ENCODE measurements around the gene KCNN3. TPM values are rescaled to one million over a fixed set of nuclear protein-coding genes. Genes with fewer than 3 reads are reported as not detected.

KCNN3 gene
- total and polyA plus RNA-seq, 2 of the 8 experiments (the other 6 are each of a cell fraction or from before 2014, with no cell fraction given) = 2.8 to 3.7 TPM

DNA sequence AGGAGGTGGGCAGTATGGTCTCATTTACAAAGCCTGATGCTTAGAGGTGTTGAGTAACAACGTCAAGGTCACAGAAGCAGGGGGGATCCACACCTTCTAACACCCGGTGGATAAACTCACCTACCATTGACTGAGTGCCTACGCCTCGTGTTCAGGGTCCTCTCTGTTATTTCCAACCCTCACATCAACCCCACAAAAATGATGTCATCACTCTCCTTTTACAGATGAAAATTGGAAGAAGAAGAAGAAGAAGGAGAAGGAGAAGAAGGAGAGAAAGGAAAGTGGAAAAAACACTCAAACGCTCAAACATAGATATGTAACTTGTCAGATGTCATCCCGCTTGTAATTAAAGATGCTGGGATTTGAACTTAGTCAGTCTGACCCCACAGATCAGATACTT lies 653 bp upstream of the KCNN3 start:
- Histone ChIP-seq H2BK12ac (ENCODE audit: low read depth, low read length) (no peak overlapping the region), H3K18ac (ENCODE audit: extremely low read depth, low read length) (no peak overlapping the region), H3K79me2 (ENCODE audit: control insufficient read depth in 1 of 2, insufficient read depth in 2 of 2, low read length in 2 of 2) (no peaks in the 10 kb centered on the region), H3K23me2 (ENCODE audit: low read depth, low read length) (peaks cover 5% of the 10 kb centered on the region; the same call in 1 of the 2 replicates), H3K79me1 (ENCODE audit: low read depth, low read length) (no peaks in the 10 kb centered on the region), H3K56ac (replicated peaks; ENCODE audit: insufficient read length, low read depth, low read length) (no peak overlapping the region), H2BK120ac (replicated peaks; ENCODE audit: low read depth, low read length) (no peak overlapping the region), H4K8ac (ENCODE audit: extremely low read depth, insufficient read depth, low read length) (no peak overlapping the region), H2BK15ac (ENCODE audit: low read length) (no peak overlapping the region), H3K27ac (ENCODE audit: low read depth, low read length) (no peak overlapping the region), H2BK5ac (ENCODE audit: low read depth, low read length) (no peak overlapping the region), H4K20me1 (replicated peaks in 1 of 2; ENCODE audit: control insufficient read depth in 1 of 2, insufficient read depth in 2 of 2, low read length in 2 of 2) (no peaks in the 10 kb centered on the region), H3K9ac (replicated peaks in 1 of 4; ENCODE audit: extremely low read depth in 1 of 4, low read depth in 3 of 4, low read length in 3 of 4) (no peak overlapping the region), H4K91ac (replicated peaks; ENCODE audit: insufficient read length, low read length) (no peak overlapping the region), H3K9me3 (ENCODE audit: insufficient read depth in 2 of 2, low read depth in 1 of 2, low read length in 1 of 2) (no peaks in the 10 kb centered on the region), H3K14ac (ENCODE audit: insufficient read length) (no peak overlapping the region), H2AFZ (ENCODE audit: low read length) (no peak overlapping the region), H3K4me1 (replicated peaks in 1 of 4; ENCODE audit: control insufficient read depth in 3 of 4, insufficient read depth in 4 of 4, low read length in 3 of 4) (peaks cover 13 to 48% (median 20%) of the 10 kb centered on the region in 4 experiments; a peak in 6 of 7 replicates), H3K23ac (ENCODE audit: insufficient read length) (no peak overlapping the region), H3K4me3 (ENCODE audit: extremely low read depth in 1 of 4, insufficient read depth in 2 of 4, low read depth in 3 of 4, low read length in 4 of 4) (peak overlapping the region in 2 of 4 experiments; percentile 20 to 34; a peak in 2 of 8 replicates), H3K36me3 (ENCODE audit: control insufficient read depth in 2 of 4, insufficient read depth in 4 of 4, low read length in 3 of 4) (no peaks in the 10 kb centered on the region), H4K5ac (ENCODE audit: insufficient read length, low read depth, low read length) (no peak overlapping the region), H3K4ac (replicated peaks; ENCODE audit: insufficient read length, low read depth, low read length) (no peak overlapping the region), H2BK20ac (ENCODE audit: low read length) (no peak overlapping the region), H3K4me2 (ENCODE audit: insufficient read depth in 1 of 2, low read depth in 2 of 2, low read length in 2 of 2) (peak overlapping the region; percentile 49 to 61; a peak in 3 of 4 replicates), H2AK5ac (ENCODE audit: low read depth, low read length) (no peak overlapping the region), H3K27me3 (replicated peaks in 1 of 4; ENCODE audit: control insufficient read depth in 3 of 4, extremely low read depth in 1 of 4, insufficient read depth in 3 of 4, low read length in 3 of 4) (peaks cover 0 to 10% (median 7%) of the 10 kb centered on the region in 4 experiments; a peak in 3 of 7 replicates)
- DNase-seq (ENCODE audit: low read depth in 1 of 2, low spot score in 2 of 2) (no peak), FAIRE-seq (no peak)
- POLR2A ChIA-PET (ENCODE audit: partially characterized antibody) = interaction anchor here (1.5 kb wide), 1 partner anchor 11 kb away, joined by 6 read pairs; no protein-coding TSS in a partner anchor
- CTCF ChIA-PET (ENCODE audit: partially characterized antibody) = interaction anchor here (0.9 to 6.3 kb wide), 7 partner anchors 8 to 129 kb away, joined by 3 to 80 read pairs (median 7); no protein-coding TSS in a partner anchor
- 73% methylated on average over 6 of the region's 6 CpGs; no CpG with 5 or more reads in 1 of the 2 experiments for WGBS, 2 experiments (ENCODE audit: extremely low coverage in 1 of 2, insufficient coverage in 1 of 2, insufficient read length in 1 of 2, insufficient replicate concordance in 2 of 2, low coverage in 1 of 2, low lambda C conversion rate in 2 of 2, missing lambda C conversion rate in 1 of 2)
- no peak for TF ChIP-seq TAF7 (optimal IDR thresholded peaks at IDR 0.05; ENCODE audit: borderline replicate concordance, low read depth, low read length)
- TF ChIP-seq CBX5 (IDR thresholded peaks at IDR 0.05; ENCODE audit: low read depth, low read length) = no peak
- no peak for TF ChIP-seq YY1 (IDR thresholded peaks at IDR 0.05; ENCODE audit: low read depth, low read length)
- TF ChIP-seq, protein P1, sequence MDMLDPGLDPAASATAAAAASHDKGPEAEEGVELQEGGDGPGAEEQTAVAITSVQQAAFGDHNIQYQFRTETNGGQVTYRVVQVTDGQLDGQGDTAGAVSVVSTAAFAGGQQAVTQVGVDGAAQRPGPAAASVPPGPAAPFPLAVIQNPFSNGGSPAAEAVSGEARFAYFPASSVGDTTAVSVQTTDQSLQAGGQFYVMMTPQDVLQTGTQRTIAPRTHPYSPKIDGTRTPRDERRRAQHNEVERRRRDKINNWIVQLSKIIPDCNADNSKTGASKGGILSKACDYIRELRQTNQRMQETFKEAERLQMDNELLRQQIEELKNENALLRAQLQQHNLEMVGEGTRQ (IDR thresholded peaks at IDR 0.05; ENCODE audit: low read length) = no peak
- TF ChIP-seq SIRT6 (IDR thresholded peaks at IDR 0.05; ENCODE audit: low read length) = no peak
